PFSK-1 (cell line): ENCODE measurements around the gene TMTC2.

Source experiments
- POLR2AphosphoS5 ChIP-seq: IDR thresholded peaks from 2 replicates; pipeline ENCODE4 v1.6.1; 2012; ENCODE audit warnings: low read depth, mild to moderate bottlenecking, control low read depth, low read length, moderate library complexity
- SIN3A ChIP-seq: IDR thresholded peaks from 2 replicates; pipeline ENCODE4 v1.6.1; 2012; ENCODE audit warnings: mild to moderate bottlenecking, low read length, moderate library complexity, borderline replicate concordance; ENCODE audit not compliant: insufficient read depth
- TF ChIP-seq, protein P1 (sequence below), 2 experiments: IDR thresholded peaks; 2 replicates each; pipeline versions ENCODE4 v1.6.1 to v1.8.0; 2011 to 2012; ENCODE audit warnings: low read depth in 2 of 2, low read length in 2 of 2, control low read depth in 1 of 2, inconsistent platforms in 1 of 2, mild to moderate bottlenecking in 1 of 2, moderate library complexity in 1 of 2; ENCODE audit not compliant: insufficient read depth in 1 of 2

DNA sequence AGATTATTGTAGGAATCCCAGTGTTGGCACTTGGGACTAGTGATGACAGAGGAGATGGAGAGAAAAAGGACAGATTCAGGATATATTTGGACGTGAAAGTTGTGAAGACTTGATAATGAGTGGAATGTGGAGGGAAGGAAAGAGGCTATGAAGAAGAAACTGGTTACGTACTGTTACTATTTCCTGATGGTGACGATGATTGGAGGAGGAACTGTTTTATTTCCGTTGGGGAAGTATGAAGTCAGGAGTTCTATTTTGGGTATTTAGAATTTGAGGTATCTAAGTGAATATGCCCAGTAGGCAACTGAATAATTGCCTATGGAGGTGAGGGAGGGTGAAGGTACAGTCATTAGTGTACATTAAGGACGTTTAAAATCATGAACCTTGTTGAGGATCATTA, 207.2 kb downstream of the TMTC2 start:
- TF ChIP-seq, protein P1, sequence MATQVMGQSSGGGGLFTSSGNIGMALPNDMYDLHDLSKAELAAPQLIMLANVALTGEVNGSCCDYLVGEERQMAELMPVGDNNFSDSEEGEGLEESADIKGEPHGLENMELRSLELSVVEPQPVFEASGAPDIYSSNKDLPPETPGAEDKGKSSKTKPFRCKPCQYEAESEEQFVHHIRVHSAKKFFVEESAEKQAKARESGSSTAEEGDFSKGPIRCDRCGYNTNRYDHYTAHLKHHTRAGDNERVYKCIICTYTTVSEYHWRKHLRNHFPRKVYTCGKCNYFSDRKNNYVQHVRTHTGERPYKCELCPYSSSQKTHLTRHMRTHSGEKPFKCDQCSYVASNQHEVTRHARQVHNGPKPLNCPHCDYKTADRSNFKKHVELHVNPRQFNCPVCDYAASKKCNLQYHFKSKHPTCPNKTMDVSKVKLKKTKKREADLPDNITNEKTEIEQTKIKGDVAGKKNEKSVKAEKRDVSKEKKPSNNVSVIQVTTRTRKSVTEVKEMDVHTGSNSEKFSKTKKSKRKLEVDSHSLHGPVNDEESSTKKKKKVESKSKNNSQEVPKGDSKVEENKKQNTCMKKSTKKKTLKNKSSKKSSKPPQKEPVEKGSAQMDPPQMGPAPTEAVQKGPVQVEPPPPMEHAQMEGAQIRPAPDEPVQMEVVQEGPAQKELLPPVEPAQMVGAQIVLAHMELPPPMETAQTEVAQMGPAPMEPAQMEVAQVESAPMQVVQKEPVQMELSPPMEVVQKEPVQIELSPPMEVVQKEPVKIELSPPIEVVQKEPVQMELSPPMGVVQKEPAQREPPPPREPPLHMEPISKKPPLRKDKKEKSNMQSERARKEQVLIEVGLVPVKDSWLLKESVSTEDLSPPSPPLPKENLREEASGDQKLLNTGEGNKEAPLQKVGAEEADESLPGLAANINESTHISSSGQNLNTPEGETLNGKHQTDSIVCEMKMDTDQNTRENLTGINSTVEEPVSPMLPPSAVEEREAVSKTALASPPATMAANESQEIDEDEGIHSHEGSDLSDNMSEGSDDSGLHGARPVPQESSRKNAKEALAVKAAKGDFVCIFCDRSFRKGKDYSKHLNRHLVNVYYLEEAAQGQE (IDR thresholded peaks at IDR 0.05; ENCODE audit: insufficient read depth in 1 of 2, low read depth in 2 of 2, low read length in 2 of 2), result no peak
- TF ChIP-seq SIN3A (no peak), POLR2AphosphoS5 (no peak)
